ENCODE measurements around the gene SPACDR. TPM values are rescaled to one million over a fixed set of nuclear protein-coding genes. Genes with fewer than 3 reads are reported as not detected.
A peak's percentile ranks its signal among the peaks of the same experiment; 100 is the strongest.

SPACDR gene
- total and polyA plus RNA-seq, 9 of the 15 experiments (the other 6 are each of a cell fraction or from before 2014, with no cell fraction given) = 0.07 to 0.55 (median 0.14) TPM; not detected in 1

- 0 out of 2 replicates have a peak, but pooled peaks have one; percentile 70 for TF ChIP-seq ZNF740 (CRISPR knock-in tag; IDR thresholded peaks at IDR 0.05)
- TF ChIP-seq ZNF740 (tag; IDR thresholded peaks at IDR 0.05) = no peak
- peak; percentile 85 for TF ChIP-seq SP1 (CRISPR knock-in tag; IDR thresholded peaks at IDR 0.05)
- TF ChIP-seq HMG20A (CRISPR knock-in tag; conservative IDR thresholded peaks at IDR 0.05) = no peak
- TF ChIP-seq FOXM1 (IDR thresholded peaks at IDR 0.05; ENCODE audit: low read depth) = peak; percentile 66
- no peak for TF ChIP-seq FOXM1 (CRISPR knock-in tag; IDR thresholded peaks at IDR 0.05; ENCODE audit: low read depth)
- TF ChIP-seq RAD51 (IDR thresholded peaks at IDR 0.05; ENCODE audit: borderline replicate concordance, low read depth) = peak; percentile 67
- no peak for TF ChIP-seq SREBF2 (CRISPR knock-in tag; IDR thresholded peaks at IDR 0.05)
- no peak for TF ChIP-seq U2AF2 (optimal IDR thresholded peaks at IDR 0.05; ENCODE audit: low read depth, low read length)
- TF ChIP-seq ARID4B (CRISPR knock-in tag; IDR thresholded peaks at IDR 0.05) = peak; percentile 83; the same call in 1 of the 2 replicates
- TF ChIP-seq KDM1A (IDR thresholded peaks at IDR 0.05) = peak; percentile 34 to 72; a peak in 3 of 4 replicates
- no peak for TF ChIP-seq RFX5 (IDR thresholded peaks at IDR 0.05; ENCODE audit: low read depth, low read length)
- TF ChIP-seq ZNF695 (CRISPR knock-in tag; IDR thresholded peaks at IDR 0.05) = no peak
- no peak for TF ChIP-seq FOXA1 (IDR thresholded peaks at IDR 0.05; ENCODE audit: borderline replicate concordance)
- TF ChIP-seq JUN (IDR thresholded peaks at IDR 0.05; ENCODE audit: borderline replicate concordance, low read depth, low read length) = peak; percentile 50; the same call in 1 of the 2 replicates
- no peak for TF ChIP-seq JUN (CRISPR knock-in tag; IDR thresholded peaks at IDR 0.05; ENCODE audit: borderline replicate concordance)
- TF ChIP-seq NCOA2 (IDR thresholded peaks at IDR 0.05; ENCODE audit: partially characterized antibody in 2 of 2) = no peak
- TF ChIP-seq ZEB2 (IDR thresholded peaks at IDR 0.05) = peak; percentile 59; the same call in 1 of the 2 replicates
- peak; percentile 68 for TF ChIP-seq TBP (optimal IDR thresholded peaks at IDR 0.05; ENCODE audit: low read depth, low read length)
- no peak for TF ChIP-seq TFAM (CRISPR knock-in tag; conservative IDR thresholded peaks at IDR 0.05)
Observed at GRCh38 chr7:100478958-100479660, 15.0 kb upstream of the SPACDR start, which contains the start of gene TSC22D4 (continued).

Measured in K562 (cell line).